ENCODE results near the gene CDH23.

CDH23 gene

DNA sequence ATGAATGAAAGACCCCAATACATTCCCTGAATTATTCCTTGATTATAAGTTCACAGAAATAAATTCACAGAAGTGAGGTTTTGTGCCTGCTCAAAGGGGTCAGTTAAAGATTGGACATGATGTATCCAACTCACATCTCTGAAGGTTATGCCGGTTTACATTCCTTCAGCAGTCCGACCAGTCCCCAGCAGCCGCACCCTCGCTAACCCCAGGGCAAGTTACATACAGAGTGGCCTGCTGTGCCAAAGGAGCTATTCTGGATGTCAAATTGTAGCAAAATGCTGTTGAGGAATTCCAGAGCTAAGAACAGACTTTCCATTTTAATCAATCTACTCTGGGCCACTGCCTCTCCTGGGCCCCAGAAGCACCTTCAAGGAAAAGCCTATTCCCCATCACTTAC lies 434.0 kb downstream of the CDH23 start:
- no peak for DNase-seq

DNA sequence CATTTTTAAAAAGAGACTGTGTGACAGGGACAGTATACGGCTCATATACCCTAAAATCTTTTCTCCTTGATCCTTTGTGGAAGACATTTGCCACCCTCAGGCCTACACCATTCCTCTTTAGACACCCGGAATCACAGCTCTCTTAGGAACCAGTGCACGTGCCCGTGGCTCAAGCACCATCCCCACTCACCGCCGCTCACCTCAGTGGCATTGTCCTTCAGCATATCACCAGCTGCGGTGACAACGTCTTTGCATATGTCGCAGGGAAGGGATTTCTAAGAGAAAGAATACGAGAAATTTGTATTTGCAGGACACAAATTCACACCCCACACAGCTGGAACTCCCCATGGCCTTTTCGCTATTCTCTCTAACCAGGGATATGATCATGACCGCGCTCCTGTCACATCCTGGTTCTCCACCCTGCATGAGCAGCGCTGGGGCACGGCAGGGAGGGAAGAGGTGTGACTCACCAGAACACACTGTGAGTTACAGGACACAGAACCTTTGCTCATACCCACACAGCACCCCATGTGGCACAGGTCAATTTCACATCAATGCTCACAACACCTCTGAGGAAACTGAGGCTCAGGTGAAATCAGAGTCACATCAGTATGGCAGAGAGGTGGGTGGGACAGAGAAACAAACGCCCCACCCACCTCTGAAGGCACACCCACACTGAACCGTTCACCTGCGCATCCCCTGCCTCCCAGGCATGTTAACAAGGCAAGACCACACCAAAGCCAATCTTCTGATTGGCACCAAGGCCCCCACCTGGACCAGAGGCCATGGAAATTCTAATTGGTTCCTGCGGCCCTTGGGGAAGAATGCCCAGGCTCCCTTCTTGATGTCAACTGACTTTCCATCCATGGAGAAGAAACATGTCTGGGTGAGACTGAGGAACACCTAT lies 435.2 kb downstream of the CDH23 start:
- no peak for DNase-seq

DNA sequence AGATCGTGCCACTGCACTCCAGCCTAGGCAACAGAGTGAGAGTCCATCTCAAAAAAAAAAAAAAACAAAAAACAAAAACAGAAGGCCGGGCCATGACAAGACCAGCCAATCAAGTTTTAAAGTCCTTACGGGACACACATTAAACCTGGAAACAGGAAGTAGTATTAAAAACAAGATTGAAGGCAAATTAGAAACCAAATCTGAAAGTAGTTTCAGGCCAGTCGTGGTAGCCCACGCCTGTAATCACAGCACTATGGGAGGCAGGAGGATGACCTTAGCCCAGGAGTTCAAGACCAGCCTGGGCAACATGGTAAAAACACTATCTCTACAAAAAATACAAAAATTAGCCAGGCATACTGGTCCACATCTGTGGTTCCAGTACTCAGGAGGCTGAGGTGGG lies 436.2 kb downstream of the CDH23 start:
- no peak for DNase-seq

DNA sequence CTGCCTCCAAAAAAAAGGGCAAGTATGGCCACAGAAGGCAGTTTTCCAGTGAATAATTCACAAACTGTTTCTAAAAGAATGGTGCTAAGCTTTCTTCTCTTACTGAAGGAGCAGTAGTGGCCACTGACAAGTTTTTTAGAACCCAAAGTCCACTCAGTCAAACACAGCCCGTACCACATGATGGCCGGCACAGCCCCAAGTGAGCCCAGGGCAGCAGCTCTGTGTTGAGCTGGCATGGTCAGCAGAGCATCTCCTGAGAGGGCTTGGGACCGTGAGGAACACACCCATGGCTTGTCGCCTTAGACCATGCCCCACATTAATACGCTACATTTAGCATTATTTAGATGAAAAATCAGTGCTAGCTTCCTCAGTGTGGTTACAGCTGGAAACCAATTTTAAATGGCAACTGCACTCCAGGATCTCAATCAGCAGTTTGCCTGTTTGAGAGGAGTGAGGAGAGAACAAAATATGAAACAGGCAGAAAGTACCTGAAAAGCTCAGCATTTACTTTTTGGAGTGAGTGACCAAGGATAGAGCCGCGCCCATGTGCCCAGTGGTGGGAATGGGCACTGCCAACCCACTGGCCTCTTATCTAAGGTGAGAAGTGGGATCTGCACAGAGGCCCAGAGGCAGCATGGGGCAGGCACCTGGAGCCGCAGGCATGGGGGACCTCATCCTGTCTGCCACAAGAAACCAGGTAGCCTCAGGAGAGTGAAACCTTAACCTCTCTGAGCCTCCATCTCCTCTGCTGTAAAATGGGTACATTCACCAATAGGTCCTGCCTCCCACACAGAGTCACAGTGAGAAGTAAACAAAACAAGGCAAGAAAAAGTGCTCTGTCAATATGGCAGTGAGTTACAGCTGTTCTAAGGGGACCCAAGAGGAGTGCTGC lies 437.0 kb downstream of the CDH23 start:
- peak in 2 of 51 donors; percentile 25 to 28 for DNase-seq

DNA sequence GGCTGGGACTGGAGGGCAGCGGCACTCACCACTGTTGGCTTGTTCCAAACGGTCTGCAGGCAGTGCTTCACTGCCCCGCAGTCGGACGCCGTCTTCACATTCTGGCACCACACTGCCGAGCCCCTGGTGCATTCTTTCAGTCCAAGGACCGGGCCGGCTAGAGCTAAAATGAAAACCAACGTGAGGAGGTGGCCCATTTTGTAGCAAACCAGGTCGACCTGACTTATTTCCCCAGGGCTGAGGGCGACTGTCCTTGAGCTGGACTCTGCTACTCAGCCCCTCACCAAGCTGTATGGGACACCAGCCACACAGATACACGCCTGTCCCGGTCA lies 437.6 kb downstream of the CDH23 start:
- DNase-seq, result no peak

DNA sequence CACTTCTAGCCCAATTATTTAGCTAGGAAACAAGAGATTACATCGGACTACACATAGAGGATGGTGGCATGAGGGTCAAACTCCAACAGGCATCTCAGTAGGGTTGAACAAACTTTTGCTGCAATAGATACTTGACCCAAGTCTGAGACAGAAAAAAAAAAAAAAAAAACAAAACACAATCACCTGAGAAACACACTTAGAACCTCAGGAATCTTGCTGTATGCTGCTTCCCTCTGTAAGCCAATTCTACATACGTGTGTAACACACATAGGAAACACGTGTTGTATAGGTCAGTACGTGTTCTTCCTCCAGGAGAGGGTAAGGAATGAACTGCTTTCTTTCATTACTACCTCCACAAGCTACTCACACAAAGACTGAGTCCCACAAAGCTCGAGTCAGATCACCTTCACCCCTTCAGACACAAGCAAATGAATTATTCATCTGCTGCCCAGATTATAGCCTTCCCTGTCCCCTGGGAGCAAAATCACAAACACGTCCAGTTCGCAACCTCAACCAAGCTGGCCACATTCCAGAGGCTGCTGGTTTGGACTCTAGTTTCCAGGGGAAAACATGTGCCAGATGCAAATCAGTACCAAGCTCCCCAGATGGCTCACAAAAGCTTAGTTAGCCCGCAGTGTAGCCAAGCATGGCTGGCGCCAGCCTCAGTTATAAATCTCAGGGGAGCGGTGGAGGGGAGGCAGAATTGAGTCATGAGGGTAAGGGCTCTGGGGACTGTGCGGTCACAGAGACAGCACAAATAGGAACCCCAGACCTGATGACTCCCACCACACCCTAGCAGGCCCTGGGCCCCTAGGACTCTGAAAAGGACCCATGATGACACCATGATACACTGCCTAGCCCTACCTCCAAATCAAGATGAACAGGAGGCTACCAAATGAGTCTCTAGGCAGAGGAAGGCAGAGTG lies 439.2 kb downstream of the CDH23 start:
- peak in 50 of 51 donors; percentile 21 to 92 (median 76) for DNase-seq

DNA sequence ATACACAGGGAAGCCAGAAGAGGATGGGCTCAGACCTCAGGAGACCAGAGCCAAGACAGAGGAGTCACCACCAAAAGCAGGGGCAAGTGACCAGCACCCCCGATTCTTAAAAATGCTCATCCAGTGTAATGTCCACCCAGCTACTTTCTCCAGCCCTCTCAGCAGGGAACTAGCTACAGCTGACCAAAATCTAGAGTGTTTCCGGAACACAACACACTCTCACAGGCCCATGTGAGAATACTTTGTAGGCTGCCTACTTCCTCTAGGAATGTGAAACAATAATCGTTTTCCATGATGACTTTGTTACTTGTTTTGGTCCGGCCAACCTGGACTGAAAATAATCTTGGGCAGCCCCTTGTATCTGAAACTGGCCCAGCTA lies 439.9 kb downstream of the CDH23 start:
- DNase-seq, result peak in 1 of 51 donors; percentile 65

DNA sequence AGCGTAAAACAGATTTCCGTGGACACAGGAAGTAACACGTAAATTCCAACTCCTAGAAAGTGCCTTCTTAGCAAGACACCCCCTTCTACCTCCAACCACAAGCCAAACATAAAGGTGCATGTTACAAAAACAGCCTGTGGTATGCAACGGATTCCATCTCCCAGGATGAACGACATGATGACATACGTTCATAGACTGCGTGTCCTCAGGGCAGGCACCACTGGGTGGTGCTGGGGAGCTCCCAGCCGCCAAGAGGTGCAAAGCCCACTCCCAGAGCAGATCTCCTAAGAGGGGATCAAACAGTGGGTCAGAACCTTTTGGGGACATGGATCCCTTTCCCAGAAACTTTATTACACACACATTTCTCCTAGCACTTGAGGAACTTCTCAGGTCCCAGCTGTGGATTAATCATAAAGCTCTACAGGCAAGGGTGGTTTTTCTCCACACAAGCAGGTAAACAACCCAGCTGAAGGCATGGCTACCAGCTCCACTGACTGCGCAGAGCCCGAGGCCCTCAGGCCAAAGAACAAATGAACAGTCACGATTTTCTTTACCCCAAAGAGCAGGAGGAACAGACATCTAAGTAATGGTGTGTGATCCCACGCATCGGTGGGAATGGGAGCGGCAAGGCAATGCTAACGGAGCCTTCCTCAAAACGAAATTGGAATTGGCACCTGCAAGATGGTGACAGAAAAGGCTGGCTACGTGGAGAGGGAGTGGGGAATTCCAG lies 440.5 kb downstream of the CDH23 start:
- DNase-seq, result peak in 5 of 51 donors; percentile 22 to 47 (median 27)

DNA sequence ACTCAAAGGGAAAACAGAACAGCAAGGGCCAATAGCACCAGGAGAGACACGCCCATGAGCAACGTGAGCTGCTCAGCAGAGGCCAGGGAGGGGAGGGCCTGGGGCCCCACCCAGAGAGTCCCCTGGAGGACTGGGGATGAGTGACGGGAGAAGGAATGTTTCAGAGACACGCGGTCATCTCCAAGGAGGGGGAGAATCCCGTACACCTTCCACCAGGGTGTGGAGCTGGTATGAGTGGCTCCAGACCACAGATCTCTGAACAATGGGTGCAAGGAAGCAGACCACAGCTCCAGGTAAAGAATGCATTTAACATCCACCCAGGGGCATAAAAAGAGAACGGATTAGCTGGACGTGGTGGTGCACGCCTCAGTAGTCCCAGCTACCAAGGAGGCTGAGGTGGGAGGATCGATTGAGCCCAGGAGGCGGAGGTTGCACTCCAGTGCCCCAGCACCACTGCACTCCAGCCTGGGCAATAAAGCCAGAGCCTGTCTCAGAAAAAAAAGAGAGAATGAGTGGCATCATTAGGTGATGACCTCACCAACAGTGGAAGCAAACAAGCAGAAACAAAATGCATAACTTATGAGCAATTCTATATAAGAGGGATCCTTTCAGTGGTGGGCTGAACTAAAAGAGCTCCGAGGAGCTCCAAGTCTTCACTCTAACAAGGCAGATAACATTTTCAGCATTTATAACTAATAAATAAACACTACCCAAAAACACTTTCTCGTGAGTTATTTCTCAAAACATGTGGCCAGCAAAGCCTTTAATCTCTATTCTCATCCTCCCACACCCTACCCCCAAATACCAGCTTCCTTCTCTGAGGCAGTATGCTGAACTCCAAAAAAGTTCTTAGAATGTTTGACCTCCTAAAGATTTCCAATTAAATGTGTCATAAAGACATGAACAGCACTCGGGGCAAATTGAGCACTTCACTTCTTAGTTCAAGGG lies 441.8 kb downstream of the CDH23 start:
- no peak for DNase-seq

DNA sequence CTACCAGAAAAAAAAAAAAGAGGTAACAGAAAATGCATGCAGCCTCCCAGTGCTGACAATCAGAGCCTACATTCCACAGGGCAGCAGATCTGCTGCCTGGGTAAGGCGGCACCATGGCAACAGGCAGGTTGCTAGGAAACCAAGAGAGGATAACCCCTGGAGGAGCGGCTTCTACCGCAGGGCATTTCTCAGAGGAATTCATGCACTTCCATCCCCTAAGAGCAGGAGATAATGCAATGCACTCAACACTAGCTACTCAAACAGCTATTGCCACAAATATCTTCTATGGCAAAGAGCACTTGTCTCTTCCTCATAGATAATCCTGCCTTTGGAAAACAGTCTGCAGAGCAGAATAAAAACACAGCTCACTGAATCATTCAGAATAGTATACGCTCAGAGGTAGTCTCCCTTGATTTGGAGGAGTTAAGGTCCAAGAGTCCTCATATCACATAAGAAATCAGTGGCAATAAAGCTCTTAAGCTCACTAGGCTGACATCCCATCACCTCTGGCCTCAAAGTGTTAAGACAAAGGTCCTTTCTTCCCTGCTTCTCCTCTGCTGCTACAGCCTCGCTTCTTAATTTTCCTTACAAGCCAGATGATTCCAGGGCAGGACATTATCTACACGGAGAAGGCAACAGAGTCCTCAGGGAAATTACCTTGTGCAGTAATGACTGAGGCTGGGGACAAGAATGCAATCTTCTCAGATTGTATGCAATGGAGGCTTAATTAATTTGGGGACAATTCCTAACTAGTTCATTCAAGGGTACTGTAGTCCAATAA lies 443.6 kb downstream of the CDH23 start:
- peak in 41 of 51 donors; percentile 25 to 88 (median 71) for DNase-seq

DNA sequence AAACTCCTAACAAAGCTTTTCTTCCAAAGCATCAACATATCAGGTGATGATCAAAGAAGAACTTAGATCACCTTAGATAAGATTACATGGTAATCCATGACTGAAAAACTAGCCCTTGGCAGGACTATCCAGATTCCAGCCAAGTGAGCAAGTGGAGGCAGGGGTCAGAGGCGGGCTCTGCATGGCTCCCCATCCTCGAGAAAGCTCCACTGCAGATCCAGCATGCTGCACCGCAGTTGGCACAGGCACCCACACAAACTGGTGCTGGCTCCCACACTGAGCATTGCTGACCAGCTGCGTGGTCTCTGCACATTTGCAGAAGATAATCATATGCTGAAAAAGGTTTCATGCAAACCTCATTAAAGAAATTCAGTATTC lies 444.2 kb downstream of the CDH23 start:
- DNase-seq, result peak in 11 of 51 donors; percentile 19 to 53 (median 40)

DNA sequence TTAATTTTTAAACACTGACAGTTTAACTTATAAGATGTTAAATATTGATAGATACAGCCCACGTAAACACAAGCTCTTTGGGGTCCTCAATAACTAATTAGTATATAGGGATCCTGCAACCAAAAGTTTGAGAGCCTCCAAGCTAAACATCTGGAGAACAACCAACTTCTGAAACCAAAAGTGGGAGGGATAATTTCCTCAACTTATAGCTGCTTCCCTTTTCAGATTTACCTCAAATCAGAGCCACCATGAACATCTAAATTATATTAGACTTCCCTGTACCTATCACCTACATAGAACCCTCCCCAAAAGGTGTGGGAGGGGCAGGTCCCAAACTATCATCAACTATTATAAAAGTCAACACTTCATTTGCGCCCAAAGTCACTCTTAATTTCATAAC lies 445.7 kb downstream of the CDH23 start:
- DNase-seq, result no peak

DNA sequence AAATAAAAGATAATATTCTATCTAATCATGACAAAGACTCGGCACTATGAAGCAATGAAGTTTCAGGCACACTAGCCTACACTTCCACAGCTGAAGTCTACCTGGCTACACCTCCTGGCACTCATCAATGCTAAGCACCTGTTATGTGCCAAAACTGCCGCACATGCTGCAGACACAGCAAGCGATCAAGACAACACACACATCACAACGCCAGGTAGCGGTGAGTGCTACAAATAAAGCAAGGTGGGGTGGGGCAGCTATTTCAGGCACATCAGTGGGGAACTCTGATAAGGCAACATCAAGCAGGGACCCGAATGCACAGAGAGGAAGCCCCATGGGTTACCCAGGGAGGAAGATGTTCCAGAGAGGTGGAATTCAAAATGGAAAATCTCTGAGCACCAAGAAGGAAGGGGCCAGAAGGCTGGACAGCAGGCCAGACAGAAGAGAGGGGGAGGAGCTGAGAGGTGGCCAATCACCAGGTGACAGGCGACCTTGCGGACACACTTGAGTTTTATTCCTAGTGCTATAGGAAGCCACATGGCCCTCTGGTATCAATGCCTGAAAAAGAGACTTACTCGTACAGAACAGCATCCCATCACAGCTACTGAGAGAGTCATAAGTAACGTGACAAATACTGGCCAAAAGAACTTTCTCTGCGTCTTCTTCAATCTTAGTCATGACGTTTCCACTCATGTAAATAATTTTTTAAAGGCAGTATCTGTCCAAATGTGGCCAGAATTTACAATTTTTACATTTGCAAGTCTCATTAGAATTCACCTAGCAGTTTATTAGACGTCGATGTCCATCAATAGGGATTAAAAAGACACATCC lies 446.4 kb downstream of the CDH23 start:
- DNase-seq, result no peak

DNA sequence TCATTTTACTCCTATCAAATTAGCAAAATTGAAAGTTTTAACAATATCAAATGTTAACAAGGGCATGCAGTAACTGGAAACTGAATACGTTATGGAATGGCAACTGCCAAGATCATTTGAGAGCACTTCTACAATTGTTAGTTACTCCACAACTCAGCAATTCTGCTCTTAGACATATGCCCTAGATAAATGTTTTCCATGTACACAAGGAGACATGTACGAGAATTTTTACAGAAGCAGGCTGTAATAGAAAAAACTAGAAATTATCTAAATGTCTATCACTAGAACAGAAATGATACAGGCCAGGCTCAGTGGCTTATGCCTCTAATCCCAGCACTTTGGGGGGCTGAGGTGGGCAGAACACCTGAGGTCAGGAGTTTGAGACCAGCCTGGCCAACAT lies 447.4 kb downstream of the CDH23 start:
- DNase-seq, result no peak

DNA sequence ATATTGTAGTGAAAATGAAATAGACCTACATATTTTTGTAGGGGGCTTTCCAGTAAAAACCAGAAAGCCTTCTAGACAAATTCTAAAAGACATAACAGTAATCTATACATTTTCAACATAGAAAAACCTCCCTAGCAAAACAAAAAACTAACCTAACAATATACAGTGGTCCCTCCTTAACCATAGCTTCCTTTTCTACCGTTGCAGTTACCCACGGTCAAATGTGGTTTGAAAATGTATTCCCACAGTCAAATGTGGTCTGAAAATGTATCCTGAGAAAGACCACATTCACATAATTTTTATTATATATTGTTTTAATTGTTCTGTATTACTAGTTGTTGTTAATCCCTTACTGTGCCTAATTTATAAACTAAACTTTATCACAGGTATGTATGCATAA lies 448.0 kb downstream of the CDH23 start:
- DNase-seq, result no peak

DNA sequence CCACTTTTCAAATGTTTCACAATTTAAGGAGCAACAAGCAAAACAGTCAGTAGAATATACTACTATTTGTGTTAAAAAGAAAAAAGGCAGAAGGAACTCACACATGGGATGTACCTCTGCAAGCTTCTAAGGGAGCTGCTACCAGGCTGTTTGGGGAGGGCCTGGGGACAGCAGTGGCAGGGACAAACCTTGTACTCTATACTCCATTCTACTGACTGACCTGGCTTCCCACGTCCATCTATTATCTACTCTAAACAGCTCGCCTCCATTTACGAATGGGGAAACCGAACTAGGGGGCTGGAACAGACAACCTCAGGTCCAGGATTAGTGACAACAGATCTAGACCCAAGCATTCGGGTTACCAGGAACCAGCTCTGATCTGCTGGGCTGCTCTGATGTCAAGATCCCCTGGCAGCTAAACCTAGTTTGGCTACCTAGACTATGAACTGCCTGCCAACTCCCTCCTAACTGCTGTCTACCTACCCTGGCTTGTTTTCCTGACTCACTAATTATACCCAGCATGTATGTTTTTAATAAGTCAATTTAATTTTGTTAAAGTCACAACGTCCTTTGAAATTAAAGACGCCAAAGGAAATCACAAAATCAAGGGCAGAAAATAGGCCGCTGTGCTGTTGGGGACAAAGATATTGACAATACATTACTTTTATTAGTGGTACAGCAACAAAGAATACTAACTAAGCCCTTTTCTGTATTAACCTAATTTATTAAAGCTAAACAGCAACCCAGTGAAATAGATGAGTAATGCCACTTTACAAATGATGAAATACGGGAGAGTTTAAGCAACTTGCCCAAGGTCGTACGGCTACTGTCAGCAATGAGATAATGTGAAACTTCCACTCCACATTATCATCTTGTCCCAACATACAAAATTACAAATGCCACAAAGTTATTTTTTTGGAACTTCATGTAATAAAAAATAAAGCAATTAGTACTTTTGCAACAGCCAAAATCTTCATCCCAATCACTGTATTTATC lies 449.0 kb downstream of the CDH23 start:
- DNase-seq, result no peak

DNA sequence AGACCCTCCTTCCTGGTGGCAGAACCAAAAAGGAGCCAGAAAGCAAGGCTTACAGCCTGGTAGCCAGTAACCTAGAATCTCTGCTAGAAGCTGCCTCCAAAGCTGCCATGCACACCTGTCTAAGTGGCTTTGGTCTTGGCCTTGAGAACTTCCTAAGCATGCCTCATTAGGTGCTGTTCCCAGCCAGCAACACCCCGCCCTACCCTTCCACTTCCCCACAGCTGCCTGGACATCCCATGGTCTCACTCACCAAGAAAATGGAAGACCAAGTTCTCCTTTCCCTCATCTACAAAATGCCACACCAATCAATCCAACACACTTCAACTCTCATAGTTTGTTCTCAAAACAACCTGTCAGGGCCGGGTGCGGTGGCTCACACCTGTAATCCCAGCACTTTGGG lies 450.1 kb downstream of the CDH23 start:
- DNase-seq, result no peak

All from hypothalamus (tissue), 51 donors.